Astrocyte (in vitro differentiated cells and primary cell): Measurements from ENCODE around the gene CDC16.

Experiments used
- CTCF ChIP-seq: IDR thresholded peaks from 2 replicates; pipeline ENCODE4 v1.5.1; 2011; ENCODE audit warnings: low read depth, mild to moderate bottlenecking, inconsistent platforms, low read length, moderate library complexity; ENCODE audit not compliant: insufficient read depth
- EZH2 ChIP-seq: IDR thresholded peaks from 2 replicates; pipeline ENCODE4 v1.6.1; 2012; ENCODE audit warnings: mild to moderate bottlenecking, low read length, inconsistent platforms; ENCODE audit not compliant: insufficient read depth

- TF ChIP-seq EZH2 (no peak), CTCF (no peak)
Measured at GRCh38 chr13:114249077-114249476, 14.4 kb downstream of the CDC16 start.
